Measurements from ENCODE around the gene PALMD.

PALMD gene

GRCh38 chr1:99704356-99704816, 58.5 kb downstream of the PALMD start:
- no peak for DNase-seq

GRCh38 chr1:99705385-99705784, 59.5 kb downstream of the PALMD start:
- DNase-seq = no peak

- peak; percentile 78 for DNase-seq
Observed at GRCh38 chr1:99707535-99708142, 61.7 kb downstream of the PALMD start.

GRCh38 chr1:99710994-99711393, 65.1 kb downstream of the PALMD start:
- DNase-seq = no peak

GRCh38 chr1:99713006-99713405, 67.1 kb downstream of the PALMD start:
- no peak for DNase-seq

GRCh38 chr1:99717005-99717404, 71.1 kb downstream of the PALMD start:
- no peak for DNase-seq

GRCh38 chr1:99723251-99723650, 77.3 kb downstream of the PALMD start:
- DNase-seq = no peak

- no peak for DNase-seq
Observed at GRCh38 chr1:99725996-99726395, 80.1 kb downstream of the PALMD start.

- DNase-seq = no peak
Observed at GRCh38 chr1:99726407-99726806, 80.5 kb downstream of the PALMD start.

GRCh38 chr1:99726818-99727217, 80.9 kb downstream of the PALMD start:
- no peak for DNase-seq

GRCh38 chr1:99727575-99728185, 81.8 kb downstream of the PALMD start:
- no peak for DNase-seq

GRCh38 chr1:99728494-99729235, 82.8 kb downstream of the PALMD start:
- DNase-seq = no peak

GRCh38 chr1:99731384-99731783, 85.5 kb downstream of the PALMD start:
- no peak for DNase-seq

GRCh38 chr1:99735852-99736251, 89.9 kb downstream of the PALMD start:
- DNase-seq = no peak

- no peak for DNase-seq
Observed at GRCh38 chr1:99737016-99737415, 91.1 kb downstream of the PALMD start.

- DNase-seq = no peak
Observed at GRCh38 chr1:99738858-99739465, 93.0 kb downstream of the PALMD start.

- DNase-seq = no peak
Observed at GRCh38 chr1:99740141-99740540, 94.2 kb downstream of the PALMD start.

All from right forelimb (tissue), 1 donor.